ENCODE measurements around the gene MAN2B1. TPM values are rescaled to one million over a fixed set of nuclear protein-coding genes. Genes with fewer than 3 reads are reported as not detected.
A peak's percentile ranks its signal among the peaks of the same experiment; 100 is the strongest.
"Not testable (repeated sequence)": the region's sequence is repeated elsewhere in the genome, so short reads cannot be mapped to it uniquely, and the experiment has no call there.

Gene MAN2B1
- polyA plus RNA-seq, 3 donors = 28.6 to 38.1 (median 31.5) TPM

GRCh38 chr19:12668932-12669269 is 2.4 kb upstream of the MAN2B1 start:
- peak in 1 of 11 donors; percentile 31 for DNase-seq (ENCODE audit: extremely low read depth in 1 of 11, low read depth in 9 of 11, low spot score in 4 of 11)

DNA sequence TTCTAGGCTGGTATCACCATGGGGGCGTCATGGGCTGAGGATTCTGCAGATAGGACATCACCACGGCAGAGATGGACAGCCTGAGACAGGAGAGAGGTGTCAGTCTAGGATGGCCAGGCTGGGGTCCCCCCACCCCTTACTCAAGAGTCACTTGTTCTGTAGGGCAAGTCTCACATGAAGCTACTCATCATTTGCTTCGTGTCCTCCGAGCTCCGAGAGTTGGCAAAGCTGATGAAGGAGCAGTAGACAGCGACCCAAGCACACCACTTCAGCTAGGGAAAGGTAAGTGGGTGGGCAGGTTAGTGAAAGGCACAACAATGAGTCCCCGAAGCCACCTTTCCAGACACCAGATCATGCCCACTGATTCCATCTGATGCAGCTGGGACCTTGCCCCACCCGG is 1.8 kb upstream of the MAN2B1 start:
- DNase-seq (ENCODE audit: extremely low read depth in 1 of 11, low read depth in 9 of 11, low spot score in 4 of 11) = no peak

- DNase-seq (ENCODE audit: extremely low read depth in 1 of 11, low read depth in 9 of 11, low spot score in 4 of 11) = no peak
These were observed 1.3 kb upstream of the MAN2B1 start for GRCh38 chr19:12667731-12668302.

DNA sequence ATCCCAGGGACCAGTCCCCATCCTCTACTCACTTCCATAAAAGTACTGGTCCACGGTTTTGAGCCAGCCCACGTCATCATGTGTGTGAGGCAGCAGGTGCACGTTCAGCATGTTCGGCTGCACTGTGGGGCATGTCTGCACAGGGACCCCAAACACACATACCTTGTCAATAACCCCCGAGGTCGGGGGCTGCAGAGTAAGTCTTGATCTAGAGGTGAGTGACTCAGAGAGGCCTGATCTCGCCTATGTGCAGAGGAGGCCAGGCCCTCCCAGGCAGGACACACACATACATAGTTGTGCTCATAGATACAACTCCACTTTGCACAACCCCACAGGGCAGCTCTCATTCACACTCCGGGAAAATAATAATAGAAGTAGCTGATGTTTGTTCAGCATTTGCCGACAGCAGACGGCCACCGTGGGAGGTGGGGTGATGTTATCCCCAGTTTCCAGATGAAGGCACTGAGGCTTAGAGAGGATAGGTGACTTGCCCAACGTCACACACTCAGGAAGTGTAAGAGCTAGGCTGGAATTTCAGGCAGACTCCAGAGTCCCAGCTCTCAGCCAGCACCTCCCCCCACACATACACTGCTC is 774 bp downstream of the MAN2B1 start:
- DNase-seq (ENCODE audit: extremely low read depth in 1 of 11, low read depth in 9 of 11, low spot score in 4 of 11) = no peak

- no peak for DNase-seq (ENCODE audit: extremely low read depth in 1 of 11, low read depth in 9 of 11, low spot score in 4 of 11)
These were observed 1.3 kb downstream of the MAN2B1 start for GRCh38 chr19:12665281-12665573.

GRCh38 chr19:12664406-12665280 is 1.9 kb downstream of the MAN2B1 start:
- no peak for DNase-seq (ENCODE audit: extremely low read depth in 1 of 11, low read depth in 9 of 11, low spot score in 4 of 11)

DNA sequence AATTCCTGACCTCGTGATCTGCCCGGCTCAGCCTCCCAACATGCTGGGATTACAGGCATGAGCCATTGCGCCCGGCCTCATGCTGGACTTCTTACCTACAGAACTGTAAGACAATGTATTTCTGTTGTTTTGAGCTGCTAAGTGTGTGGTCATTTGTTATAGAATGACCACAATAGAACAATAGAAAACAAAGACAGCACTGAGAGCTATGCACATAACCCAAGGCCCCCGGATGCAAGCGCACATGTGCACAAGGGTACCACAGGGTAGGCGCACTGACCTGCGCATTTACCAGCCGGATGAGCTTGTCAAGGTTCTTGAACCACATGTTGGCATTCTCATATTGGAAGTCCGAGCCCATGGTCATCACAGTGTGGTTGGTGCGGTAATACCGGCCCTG is 5.6 kb downstream of the MAN2B1 start:
- no peak for DNase-seq (ENCODE audit: extremely low read depth in 1 of 11, low read depth in 9 of 11, low spot score in 4 of 11)

DNA sequence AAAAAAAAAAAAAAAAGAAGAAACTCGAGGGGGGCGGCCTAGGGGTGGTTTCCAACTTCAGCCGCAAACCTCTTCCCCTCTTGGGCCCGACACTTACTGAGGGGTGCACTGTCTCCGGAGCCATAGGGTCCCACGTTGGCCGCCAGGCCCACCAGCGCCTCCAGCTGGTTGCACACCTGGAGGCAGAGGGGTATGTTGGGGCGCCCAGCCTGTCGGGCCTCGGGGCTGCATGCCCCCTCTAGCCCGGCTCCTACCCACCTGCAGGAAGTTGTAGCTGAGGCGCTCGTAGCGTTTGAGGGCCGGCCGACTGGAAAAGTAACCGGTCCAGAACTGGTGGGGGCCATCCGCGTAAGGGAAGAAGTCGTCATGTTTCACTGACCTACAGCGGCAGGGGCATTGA is 8.6 kb downstream of the MAN2B1 start:
- no peak for DNase-seq (ENCODE audit: extremely low read depth in 1 of 11, low read depth in 9 of 11, low spot score in 4 of 11)

- DNase-seq (ENCODE audit: extremely low read depth in 1 of 11, low read depth in 9 of 11, low spot score in 4 of 11) = no peak
These were observed 9.5 kb downstream of the MAN2B1 start for GRCh38 chr19:12656899-12657571.

DNA sequence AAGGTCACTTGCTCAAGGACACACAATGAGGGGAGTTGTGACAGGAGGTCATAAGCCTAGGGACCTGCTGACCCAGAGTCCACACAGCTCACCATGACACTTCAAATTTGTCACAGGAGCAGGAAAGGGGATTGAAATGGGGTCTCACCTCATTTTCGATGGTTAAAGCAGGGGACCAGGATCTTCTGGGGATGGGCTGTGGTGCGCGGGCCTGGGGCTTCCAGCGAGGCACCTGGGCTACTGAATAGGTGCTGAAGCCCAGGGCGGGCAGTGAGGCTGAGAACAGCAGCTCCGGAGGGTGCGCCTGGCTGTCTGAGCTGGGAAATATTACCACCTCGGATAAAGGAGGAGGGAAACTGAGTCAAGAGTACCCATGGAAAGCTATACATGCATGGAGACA is 11.0 kb downstream of the MAN2B1 start:
- no peak for DNase-seq (ENCODE audit: extremely low read depth in 1 of 11, low read depth in 9 of 11, low spot score in 4 of 11)

DNA sequence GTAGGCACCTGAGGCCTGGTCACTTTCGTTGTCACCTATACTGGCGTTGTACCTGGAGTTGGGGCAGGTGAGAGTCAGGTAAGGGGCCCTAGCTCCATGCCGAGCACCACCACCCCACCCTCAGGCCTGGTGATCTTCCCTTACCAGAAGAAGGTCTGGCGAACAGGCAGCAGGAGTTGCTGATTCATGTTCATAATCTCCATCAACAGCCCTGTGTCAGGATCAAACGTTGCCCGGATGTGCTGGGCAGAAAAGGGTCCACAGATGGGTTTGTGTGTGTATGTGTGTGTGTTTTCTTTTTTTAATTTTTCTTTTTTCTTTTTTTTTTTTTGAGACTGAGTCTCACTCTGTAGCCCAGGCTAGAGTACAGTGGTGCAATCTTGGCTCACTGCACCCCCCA is 14.3 kb downstream of the MAN2B1 start:
- DNase-seq (ENCODE audit: extremely low read depth in 1 of 11, low read depth in 9 of 11, low spot score in 4 of 11) = no peak

DNA sequence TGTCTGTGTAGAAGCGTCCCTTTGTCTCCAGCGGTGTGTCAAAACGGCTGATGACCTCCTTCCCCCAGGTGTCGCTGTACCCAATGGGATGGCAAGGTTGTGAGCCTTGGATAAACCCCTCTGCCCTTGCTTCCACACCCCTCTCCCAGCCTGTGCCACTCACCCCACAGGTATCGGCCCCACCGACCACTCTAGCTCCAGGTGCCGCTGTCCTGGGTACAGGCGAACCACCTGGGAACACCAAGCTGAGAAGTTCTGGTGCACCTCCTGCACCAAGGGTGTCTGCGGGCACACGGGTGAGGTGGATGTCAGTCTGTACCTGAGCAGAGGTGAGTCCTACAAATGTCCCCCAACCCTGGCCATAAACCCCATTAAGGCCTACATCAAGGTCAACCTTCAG is 16.6 kb downstream of the MAN2B1 start:
- no peak for DNase-seq (ENCODE audit: extremely low read depth in 1 of 11, low read depth in 9 of 11, low spot score in 4 of 11)

GRCh38 chr19:12648088-12648487 is 18.5 kb downstream of the MAN2B1 start:
- no peak for DNase-seq (ENCODE audit: extremely low read depth in 1 of 11, low read depth in 9 of 11, low spot score in 4 of 11)

DNA sequence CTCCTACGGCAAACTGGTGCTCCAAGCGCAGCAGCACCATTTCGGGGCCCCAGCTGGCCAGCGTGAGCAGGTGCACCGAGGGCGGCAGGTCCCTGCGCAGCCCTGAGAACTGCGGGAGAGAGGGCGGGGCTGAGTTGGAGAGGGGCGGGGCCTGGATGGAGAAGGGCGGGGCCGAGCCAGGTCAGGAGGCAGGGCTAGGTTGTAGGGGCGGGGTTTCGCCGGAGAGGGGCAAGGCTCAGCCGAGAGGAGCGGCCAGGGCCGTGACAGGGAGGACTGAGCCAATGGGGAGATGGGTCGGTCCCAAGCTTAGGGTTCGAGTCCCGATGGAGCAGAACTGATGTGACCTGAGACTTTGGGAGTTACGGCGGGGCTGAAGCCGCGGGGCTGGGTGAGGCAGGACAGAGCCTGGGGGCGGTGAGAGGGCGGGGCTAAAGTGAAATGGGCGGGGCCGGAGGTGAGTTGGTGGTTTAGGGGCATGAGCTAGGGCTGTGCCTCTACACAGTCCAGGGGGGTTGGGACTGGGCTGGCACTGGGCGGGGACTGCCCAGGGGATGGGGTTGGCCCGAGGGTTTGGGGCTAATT is 19.0 kb downstream of the MAN2B1 start:
- peak in 4 of 11 donors; percentile 45 to 53 (median 52) for DNase-seq (ENCODE audit: extremely low read depth in 1 of 11, low read depth in 9 of 11, low spot score in 4 of 11)

DNA sequence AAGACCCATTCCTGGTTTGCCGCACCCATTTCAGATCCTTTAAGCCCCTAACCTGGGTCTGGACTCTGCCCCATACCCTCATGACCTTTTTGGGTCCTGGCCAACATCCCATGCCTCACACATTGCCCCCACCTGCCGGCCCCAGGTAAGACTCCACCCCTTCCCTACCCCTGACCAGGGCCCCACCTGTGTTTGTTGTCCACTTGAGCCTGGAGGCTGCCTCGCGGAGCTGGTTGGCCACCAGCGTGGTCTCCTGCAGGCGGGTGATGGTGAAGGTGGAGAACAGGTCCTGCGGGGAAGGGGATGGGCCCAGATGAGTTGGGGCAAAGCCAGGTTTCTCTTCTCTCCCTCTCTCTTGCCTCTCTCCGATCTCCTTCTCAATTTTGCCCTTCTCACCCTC is 19.5 kb downstream of the MAN2B1 start:
- DNase-seq (ENCODE audit: extremely low read depth in 1 of 11, low read depth in 9 of 11, low spot score in 4 of 11) = no peak

GRCh38 chr19:12646551-12646950 is 20.0 kb downstream of the MAN2B1 start:
- no peak for DNase-seq (ENCODE audit: extremely low read depth in 1 of 11, low read depth in 9 of 11, low spot score in 4 of 11)

GRCh38 chr19:12643716-12644115 is 22.8 kb downstream of the MAN2B1 start:
- not testable (repeated sequence) for DNase-seq (ENCODE audit: extremely low read depth in 1 of 11, low read depth in 9 of 11, low spot score in 4 of 11)

DNA sequence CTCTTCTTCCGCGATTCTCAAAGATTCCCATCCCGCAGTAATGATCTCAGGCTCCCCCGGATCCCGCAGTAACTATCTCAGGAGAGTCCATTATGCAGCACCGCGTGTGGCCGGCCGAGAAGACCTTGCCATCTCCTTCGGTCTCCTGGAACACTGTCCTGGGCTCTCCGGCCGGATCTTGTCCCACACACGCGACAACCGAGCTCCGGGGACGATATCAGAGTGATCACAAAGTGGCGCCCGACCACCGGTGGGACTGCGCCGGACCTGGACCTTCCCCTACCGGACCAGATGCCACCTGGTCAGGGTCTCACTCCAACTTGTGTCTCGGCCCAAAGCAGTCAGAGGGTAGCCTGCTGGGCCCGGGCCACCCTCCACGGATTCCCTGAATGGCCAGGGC is 24.0 kb downstream of the MAN2B1 start:
- DNase-seq (ENCODE audit: extremely low read depth in 1 of 11, low read depth in 9 of 11, low spot score in 4 of 11) = no peak

DNA sequence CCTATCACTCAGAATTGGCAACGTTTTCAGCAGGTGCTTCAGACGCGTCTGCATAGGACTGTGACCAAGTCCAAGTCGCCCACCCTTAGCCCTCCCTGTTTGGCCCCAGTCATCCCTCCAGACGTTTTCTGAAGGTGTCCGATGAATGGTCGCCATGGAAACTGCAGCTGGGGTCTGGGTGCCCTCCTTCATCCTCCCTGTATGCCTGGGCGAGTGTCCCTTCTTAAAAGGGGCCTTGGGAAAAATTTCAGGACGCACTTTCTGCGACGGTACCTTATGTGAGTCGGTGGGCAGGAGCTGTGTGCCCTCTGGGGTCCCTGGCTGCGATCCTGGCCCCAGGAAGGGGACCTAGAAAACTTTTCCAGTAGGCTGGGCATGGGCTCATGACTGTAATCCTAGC is 25.1 kb downstream of the MAN2B1 start:
- no peak for DNase-seq (ENCODE audit: extremely low read depth in 1 of 11, low read depth in 9 of 11, low spot score in 4 of 11)

Measured in renal cortex interstitium (tissue), 11 donors.